Right forelimb (tissue), 1 donor: ENCODE measurements around the gene CHPF.

Source experiments
- DNase-seq: peaks from one replicate; pipeline ENCODE4 v3.0.0-alpha.2; 2018

The CHPF gene

GRCh38 chr2:219511547-219512325, 31.9 kb downstream of the CHPF start:
- DNase-seq: no peak

DNA sequence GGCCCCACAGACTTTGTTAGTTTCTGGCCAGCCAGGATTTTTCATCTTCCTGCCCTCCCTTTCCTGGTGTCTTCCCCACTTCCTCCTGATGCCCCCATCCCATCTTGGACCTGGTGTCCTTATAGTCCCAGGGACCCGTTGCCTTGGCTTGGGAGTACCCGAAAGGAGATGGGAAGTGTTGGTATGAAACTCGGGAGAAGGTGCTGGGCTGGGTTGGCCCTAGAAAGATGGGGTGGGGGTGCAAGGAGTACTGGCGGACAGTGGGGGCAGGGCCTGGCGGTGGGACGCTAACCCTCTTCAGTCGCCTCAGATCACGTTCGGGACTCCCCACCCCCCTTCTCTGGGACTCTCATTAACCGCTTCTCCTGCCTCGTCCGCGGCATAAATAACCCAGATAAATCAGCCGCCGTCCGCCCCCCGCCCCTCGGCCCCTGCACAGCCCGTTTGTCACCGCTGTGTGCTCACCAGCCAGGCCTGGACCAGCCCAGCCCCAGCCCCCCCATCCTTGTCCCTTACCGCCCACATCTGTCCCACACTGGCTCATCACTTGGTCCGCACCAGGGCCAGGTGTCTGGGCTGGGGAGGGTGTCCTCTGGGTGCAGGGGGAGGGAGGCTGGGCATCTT, 33.0 kb downstream of the CHPF start:
- no peak for DNase-seq

DNA sequence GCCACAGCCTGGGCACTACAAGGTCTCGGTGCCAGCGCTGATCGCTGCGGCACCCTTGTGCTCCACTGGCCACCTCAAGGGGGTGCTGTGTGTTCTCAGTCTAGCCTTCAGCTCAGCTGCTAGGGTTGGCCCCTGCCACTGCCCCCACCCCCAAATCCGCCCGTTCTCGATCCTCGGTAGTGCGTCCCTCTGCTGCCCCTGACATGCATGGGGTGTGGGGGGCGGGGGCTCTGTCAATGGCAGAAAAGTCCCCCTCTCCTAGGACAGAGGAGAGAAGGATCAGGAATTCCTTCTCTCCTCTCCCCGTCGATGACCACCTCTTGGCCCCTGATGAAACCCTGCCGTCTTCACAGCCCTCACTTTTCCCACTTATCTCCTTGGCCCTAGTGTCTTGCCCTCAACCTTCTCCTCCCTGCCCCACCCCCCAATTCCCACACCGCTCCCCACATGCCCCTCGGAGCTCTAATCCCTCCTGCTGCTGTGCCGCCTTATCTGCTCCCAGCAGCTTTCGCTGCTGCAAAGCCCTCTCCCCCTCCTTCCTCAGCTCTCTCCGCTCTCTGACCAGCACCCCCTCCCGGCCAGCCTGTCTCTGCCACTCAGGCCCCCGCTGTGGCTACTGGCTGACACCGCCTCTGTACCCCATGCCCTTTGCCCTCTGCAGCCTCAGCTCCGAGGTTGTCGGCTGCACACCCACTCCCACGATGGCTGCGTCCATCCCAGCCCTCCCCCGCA, 33.7 kb downstream of the CHPF start:
- DNase-seq: peak; percentile 76

DNA sequence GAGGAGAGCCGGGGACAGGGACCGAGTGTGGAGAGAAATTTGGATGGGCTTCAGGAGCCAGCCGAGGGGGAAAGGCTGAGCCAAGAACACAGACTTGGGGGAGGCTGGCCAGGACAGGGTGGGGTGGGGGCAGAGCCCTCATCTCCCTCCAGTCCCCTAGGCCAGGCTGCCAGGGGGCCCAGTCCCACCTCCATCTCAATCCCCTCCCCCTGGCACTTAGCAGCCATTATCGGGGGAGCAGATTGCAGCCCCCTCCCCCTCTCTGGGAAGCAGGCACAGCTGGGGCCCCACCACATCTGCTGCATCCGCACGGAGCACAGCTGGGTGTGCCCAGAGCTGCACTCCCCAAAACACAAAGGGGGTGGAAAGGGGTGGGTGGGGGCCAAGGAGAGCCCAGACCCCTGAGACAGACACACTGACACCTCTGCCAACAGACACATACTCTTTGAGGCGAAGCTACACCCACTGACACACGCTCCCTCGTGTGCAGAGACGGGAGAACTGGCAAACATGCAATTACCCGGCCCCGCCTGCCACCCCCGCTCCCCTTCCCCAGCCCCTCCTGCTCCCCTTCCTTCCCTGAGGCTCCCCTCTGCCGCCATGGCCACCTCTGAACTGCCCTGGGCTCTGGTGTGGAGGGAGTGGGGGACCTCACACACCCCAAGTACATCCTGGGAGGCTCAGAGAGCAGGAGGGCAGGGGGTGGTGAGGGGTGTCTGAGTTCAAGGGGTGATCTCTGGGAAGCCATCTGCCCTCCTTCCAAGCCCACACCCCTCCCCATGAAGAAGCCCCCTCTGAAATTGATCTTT, 34.4 kb downstream of the CHPF start:
- peak; percentile 75 for DNase-seq

GRCh38 chr2:219508444-219508734, 35.2 kb downstream of the CHPF start:
- no peak for DNase-seq

DNA sequence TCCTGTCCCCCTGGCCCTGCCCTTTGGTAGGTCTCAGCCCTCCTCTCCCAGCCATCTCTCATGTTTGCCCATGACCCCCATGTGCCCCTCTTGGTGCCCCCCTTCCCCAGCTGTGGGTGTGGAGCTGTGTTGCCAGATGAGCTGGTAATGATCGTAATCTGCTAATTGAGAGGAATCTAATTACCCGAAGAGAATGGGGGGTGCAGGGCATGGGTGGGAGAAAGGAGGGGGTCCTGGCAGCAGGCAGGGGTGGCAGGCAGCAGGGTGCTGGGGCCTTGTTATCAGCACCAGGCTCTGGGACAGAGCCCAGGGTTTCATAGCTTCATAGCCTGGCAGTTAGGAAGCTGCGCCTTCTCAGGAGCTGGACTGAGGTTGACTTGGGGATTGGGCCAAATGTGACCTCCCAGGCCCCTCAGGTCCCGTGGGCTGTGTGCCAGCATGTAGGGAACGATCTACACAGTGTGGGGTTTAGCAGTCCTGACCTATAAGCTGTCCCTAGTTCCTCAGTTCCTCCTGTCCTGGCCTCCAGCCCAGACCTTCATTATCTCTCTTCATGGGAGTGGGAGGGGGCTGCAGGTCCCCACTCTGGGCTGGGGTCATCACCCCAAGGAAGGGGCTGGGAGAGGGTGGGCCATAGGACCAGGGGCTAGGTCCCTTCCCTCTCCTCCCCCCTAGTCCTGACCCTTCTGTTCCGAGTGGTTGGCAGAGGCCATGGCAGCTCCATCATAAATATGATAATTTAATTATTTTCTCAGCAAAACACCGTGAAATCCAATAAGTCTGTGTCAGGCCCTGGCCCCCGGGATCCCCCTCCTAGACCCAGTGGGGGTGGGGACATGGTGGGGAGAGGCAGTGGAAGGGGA, 35.8 kb downstream of the CHPF start:
- DNase-seq: no peak

- DNase-seq: no peak
These were observed 36.6 kb downstream of the CHPF start for GRCh38 chr2:219506802-219507526.

DNA sequence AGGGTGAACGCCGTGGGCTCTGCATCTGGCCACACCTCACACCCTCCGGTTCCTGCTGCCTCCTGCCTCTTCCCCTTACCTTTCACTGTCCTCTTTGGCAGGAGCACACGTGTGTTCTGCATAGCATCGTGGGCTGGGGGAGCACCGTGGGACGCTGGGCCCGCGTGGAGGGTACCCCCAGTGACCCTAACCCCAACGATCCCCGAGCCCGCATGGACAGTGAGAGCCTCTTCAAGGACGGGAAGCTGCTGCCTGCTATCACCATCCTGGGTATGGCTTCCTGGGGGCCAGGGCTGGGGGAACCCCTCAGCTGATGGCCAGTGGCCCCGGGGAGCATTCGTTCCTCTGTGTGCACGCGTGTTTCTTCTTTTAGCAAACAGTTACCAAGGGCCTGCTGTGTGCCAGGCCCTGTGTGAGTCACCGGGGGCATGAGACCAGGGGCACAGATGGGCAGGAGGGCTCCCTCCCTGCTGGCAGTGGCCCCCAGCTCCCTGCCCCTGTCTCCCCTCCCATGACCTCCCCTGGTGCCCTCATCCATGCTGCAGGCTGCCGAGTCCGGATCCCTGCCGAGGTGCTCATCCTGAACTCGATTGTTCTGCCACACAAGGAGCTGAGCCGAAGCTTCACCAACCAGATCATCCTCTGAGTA, 37.3 kb downstream of the CHPF start:
- DNase-seq: no peak

DNA sequence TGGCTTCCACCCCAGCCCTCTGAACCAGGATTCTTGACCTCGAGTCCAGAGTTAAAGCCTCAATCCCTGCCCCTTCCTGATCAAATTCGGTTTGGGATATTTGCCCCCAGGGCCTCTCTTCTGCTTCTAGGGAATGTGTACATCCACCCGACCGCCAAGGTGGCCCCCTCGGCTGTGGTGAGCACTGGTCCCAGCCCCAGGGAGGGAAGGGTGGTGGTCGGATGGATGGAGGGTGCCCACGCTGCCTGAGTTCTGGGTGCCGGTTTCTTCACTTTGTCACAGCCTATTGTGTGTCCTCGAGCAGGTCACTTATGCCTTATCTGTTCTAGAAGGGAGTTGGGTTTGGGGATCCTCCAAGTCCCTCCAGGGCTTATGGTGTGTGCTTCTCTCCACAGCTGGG, 38.0 kb downstream of the CHPF start:
- DNase-seq: no peak

- DNase-seq: no peak
These were observed 41.0 kb downstream of the CHPF start for GRCh38 chr2:219502618-219503017.

GRCh38 chr2:219501849-219502248, 41.8 kb downstream of the CHPF start:
- DNase-seq: no peak

DNA sequence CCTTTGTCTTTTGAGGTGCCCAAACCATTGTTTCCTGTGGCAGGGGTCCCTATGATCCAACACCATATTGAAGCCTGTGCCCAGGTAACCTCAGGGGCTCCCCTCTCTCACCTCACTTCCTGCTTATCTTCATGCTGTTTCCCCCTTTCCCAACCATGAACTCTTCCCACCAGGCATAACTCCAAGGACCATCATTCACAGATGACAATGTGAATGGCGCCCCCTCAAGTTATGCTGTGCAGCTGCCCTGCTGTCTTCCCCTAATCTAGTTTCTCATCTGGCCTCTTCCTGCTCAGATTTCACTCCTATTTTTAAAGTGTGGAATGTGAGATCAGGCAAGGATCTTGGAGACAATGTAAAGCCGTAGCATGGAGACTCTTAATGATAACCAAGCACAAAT, 43.5 kb downstream of the CHPF start:
- no peak for DNase-seq

GRCh38 chr2:219499555-219499954, 44.1 kb downstream of the CHPF start:
- DNase-seq: no peak

DNA sequence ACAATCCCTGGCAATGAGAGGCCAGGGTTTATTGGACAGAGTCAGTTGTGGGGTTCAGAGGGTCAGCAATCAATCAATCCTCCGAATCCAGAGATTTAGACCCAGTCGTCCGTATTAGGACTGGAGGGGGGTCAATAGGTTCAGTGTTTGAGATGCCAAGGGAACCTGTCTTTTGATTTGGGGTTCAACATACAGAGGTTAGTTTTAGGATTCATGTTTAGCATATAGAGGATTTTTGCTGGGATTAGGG, 44.6 kb downstream of the CHPF start:
- DNase-seq: no peak

GRCh38 chr2:219498280-219499057, 45.1 kb downstream of the CHPF start, which contains the start of gene GMPPA:
GMPPA (plus strand) TSS chr2:219498891; CDS start chr2:219499976, 1,085 bp downstream.
- DNase-seq: peak; percentile 98

DNA sequence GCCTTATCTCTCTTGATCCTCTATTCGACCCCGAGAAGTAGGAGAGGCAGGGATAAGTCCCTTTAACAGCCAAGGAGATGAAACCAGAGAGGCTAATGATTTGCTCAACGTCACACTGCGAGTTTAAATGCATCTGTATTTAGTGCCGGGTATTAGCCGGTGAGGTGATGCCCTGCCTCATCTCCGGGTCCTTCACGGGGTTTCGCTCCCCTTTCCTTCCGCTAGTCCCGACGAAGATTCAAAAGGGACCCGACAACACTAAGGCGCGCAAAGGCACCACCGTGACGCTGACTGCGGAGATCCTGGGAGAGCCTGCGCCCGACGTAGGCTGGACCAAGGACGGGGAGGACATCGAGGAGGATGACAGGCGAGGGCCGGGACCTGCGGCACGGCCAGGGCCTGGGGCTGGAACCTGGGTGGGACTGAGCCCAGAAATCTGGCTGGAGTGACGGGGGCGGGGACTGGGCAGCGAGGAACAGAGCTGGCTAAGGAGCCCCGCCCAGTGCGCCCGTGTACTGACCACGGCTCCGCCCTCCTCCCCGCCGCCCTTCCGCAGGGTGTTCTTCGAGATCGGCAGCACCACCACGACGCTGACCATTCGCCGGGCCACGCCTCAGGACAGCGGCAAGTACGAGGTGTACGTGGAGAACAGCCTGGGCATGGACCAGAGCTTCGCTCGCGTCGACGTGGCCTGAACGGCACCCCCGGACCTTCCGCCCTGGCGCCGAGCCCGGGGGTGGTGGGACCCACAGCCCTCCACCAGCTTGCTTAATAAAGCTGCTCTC, 45.9 kb downstream of the CHPF start:
- DNase-seq: peak; percentile 81

DNA sequence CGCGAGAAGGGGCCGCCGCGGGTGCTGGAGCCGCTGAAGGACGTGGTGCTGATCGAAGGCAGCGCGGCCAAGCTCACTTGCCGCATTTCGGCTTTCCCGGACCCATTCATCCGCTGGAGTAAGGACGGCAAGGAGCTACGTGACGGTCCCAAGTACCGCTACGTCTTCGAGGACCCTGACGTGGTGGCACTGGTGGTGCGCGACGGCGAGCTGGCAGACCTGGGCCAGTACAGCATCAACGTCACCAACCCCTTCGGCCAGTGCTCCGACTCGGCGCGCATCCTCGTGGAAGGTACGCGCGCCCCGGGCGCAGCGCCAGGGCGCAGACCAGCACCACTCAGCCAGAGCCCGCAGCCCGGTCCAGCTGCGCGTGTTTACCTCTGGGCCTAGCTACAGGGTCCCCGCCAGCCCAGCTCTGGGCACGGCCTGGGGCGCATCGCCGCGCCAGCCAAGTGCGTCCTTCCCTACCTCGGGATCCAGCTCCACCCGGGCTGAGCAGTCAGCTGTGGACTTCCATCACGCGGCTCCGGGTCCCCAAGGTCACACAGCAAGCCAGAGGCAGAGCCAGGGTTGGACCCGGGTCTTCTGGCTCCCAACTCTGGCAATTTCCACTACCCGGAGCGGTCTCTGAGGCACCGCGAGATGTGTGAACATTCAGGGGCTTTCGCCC, 46.6 kb downstream of the CHPF start:
- no peak for DNase-seq

GRCh38 chr2:219496247-219496824, 47.3 kb downstream of the CHPF start:
- DNase-seq: no peak
